ENCODE data around the gene FOXP1.
"Not testable (repeated sequence)": the region's sequence is repeated elsewhere in the genome, so short reads cannot be mapped to it uniquely, and the experiment has no call there.

Gene FOXP1

GRCh38 chr3:71329817-71330216 is 253.7 kb downstream of the FOXP1 start:
- no peak overlapping the region for H3K9ac ChIP-seq (ENCODE audit: low read length)
- no peaks in the 10 kb centered on the region for H3K9me3 ChIP-seq (ENCODE audit: low read length)
- no peaks in the 10 kb centered on the region for H3K36me3 ChIP-seq (ENCODE audit: insufficient read depth, low read length)
- no peaks in the 10 kb centered on the region for H3K27me3 ChIP-seq (ENCODE audit: control insufficient read depth in 1 of 2, insufficient read depth in 2 of 2, low read length in 2 of 2)
- H3K4me1 ChIP-seq (ENCODE audit: insufficient read depth, low read length) = peaks cover 15% of the 10 kb centered on the region
- H3K4me3 ChIP-seq (ENCODE audit: low read depth in 1 of 2, low read length in 2 of 2) = no peak overlapping the region
- no peak overlapping the region for H3K27ac ChIP-seq (ENCODE audit: low read depth, low read length)

GRCh38 chr3:71328926-71329325 is 254.6 kb downstream of the FOXP1 start:
- Histone ChIP-seq H3K27ac (ENCODE audit: low read depth, low read length) (no peak overlapping the region), H3K4me3 (ENCODE audit: low read depth in 1 of 2, low read length in 2 of 2) (no peak overlapping the region), H3K9me3 (ENCODE audit: low read length) (no peaks in the 10 kb centered on the region), H3K4me1 (ENCODE audit: insufficient read depth, low read length) (peaks cover 15% of the 10 kb centered on the region), H3K27me3 (ENCODE audit: control insufficient read depth in 1 of 2, insufficient read depth in 2 of 2, low read length in 2 of 2) (no peaks in the 10 kb centered on the region), H3K9ac (ENCODE audit: low read length) (no peak overlapping the region), H3K36me3 (ENCODE audit: insufficient read depth, low read length) (no peaks in the 10 kb centered on the region)

- Histone ChIP-seq H3K9me3 (ENCODE audit: low read length) (no peaks in the 10 kb centered on the region), H3K36me3 (ENCODE audit: insufficient read depth, low read length) (no peaks in the 10 kb centered on the region), H3K27me3 (ENCODE audit: control insufficient read depth in 1 of 2, insufficient read depth in 2 of 2, low read length in 2 of 2) (no peaks in the 10 kb centered on the region), H3K4me3 (ENCODE audit: low read depth in 1 of 2, low read length in 2 of 2) (no peak overlapping the region), H3K27ac (ENCODE audit: low read depth, low read length) (no peak overlapping the region), H3K9ac (ENCODE audit: low read length) (no peak overlapping the region), H3K4me1 (ENCODE audit: insufficient read depth, low read length) (peaks cover 22% of the 10 kb centered on the region)
Measured at GRCh38 chr3:71327936-71328335, 255.6 kb downstream of the FOXP1 start.

- Histone ChIP-seq H3K9ac (ENCODE audit: low read length) (no peak overlapping the region), H3K36me3 (ENCODE audit: insufficient read depth, low read length) (no peaks in the 10 kb centered on the region), H3K27ac (ENCODE audit: low read depth, low read length) (no peak overlapping the region), H3K4me3 (ENCODE audit: low read depth in 1 of 2, low read length in 2 of 2) (no peak overlapping the region), H3K4me1 (ENCODE audit: insufficient read depth, low read length) (peaks cover 27% of the 10 kb centered on the region), H3K27me3 (ENCODE audit: control insufficient read depth in 1 of 2, insufficient read depth in 2 of 2, low read length in 2 of 2) (no peaks in the 10 kb centered on the region), H3K9me3 (ENCODE audit: low read length) (no peaks in the 10 kb centered on the region)
Measured at GRCh38 chr3:71325715-71326114, 257.8 kb downstream of the FOXP1 start.

- not testable (repeated sequence) for H3K27me3 ChIP-seq (ENCODE audit: control insufficient read depth in 1 of 2, insufficient read depth in 2 of 2, low read length in 2 of 2); H3K9ac ChIP-seq (ENCODE audit: low read length)
- H3K4me1 ChIP-seq (ENCODE audit: insufficient read depth, low read length) = peaks cover 35% of the 10 kb centered on the region
Measured at GRCh38 chr3:71324224-71324623, 259.3 kb downstream of the FOXP1 start.

DNA sequence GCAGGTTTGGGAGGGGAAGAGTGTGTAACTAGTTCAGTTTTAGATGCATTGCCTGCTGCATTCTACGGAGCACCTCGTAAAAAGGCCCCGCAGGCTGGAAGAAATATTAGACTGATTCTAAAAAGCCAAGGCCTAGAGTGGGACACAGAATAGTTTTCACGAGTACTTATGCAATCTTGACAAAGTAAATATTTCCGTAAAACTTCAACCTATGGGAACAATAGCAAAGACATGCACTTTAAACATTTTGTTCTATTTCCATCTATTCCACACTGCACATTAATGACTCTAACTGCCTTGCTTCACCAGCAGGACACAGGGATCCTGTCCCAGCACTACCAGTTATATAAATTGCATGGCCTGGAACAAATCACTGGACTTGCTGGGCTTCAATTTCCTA is 260.0 kb downstream of the FOXP1 start:
- Histone ChIP-seq H3K27me3 (ENCODE audit: control insufficient read depth in 1 of 2, insufficient read depth in 2 of 2, low read length in 2 of 2) (no peaks in the 10 kb centered on the region), H3K4me1 (ENCODE audit: insufficient read depth, low read length) (peaks cover 41% of the 10 kb centered on the region), H3K36me3 (ENCODE audit: insufficient read depth, low read length) (no peaks in the 10 kb centered on the region)

More at GRCh38 chr3:71324224-71324623, 259.3 kb downstream of the FOXP1 start:
- H3K36me3 ChIP-seq (ENCODE audit: insufficient read depth, low read length); H3K9me3 ChIP-seq (ENCODE audit: low read length); H3K4me3 ChIP-seq (ENCODE audit: low read depth in 1 of 2, low read length in 2 of 2); H3K27ac ChIP-seq (ENCODE audit: low read depth, low read length): not testable (repeated sequence)

DNA sequence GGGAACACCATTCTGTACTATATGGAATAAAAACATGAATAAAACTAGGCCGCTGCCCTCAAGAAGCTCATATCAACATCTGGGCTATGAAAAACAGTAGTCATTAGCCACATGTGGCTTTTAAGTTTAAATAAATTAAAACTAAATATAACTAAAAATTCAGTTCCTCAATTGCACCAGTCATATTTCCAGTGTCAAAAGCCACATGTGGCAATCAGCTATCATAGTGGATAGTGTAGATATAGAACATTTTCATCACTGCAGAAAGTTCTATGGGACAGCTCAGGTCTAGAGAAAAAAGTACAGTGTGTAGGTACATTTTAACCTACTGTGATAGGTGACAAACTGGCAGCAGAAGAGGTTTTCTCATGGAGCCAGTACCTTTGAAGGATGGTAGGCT is 261.4 kb downstream of the FOXP1 start:
- no peaks in the 10 kb centered on the region for H3K9me3 ChIP-seq (ENCODE audit: low read length)
- H3K27me3 ChIP-seq (ENCODE audit: control insufficient read depth in 1 of 2, insufficient read depth in 2 of 2, low read length in 2 of 2) = no peaks in the 10 kb centered on the region
- H3K4me3 ChIP-seq (ENCODE audit: low read depth in 1 of 2, low read length in 2 of 2) = no peak overlapping the region
- peaks cover 55% of the 10 kb centered on the region for H3K4me1 ChIP-seq (ENCODE audit: insufficient read depth, low read length)
- H3K9ac ChIP-seq (ENCODE audit: low read length) = no peak overlapping the region
- no peaks in the 10 kb centered on the region for H3K36me3 ChIP-seq (ENCODE audit: insufficient read depth, low read length)
- H3K27ac ChIP-seq (ENCODE audit: low read depth, low read length) = no peak overlapping the region

More for the DNA sequence above, 260.0 kb downstream of the FOXP1 start:
- Histone ChIP-seq H3K9ac (ENCODE audit: low read length) (no peak overlapping the region), H3K4me3 (ENCODE audit: low read depth in 1 of 2, low read length in 2 of 2) (no peak overlapping the region), H3K27ac (ENCODE audit: low read depth, low read length) (peak overlapping the region; percentile 10), H3K9me3 (ENCODE audit: low read length) (no peaks in the 10 kb centered on the region)

DNA sequence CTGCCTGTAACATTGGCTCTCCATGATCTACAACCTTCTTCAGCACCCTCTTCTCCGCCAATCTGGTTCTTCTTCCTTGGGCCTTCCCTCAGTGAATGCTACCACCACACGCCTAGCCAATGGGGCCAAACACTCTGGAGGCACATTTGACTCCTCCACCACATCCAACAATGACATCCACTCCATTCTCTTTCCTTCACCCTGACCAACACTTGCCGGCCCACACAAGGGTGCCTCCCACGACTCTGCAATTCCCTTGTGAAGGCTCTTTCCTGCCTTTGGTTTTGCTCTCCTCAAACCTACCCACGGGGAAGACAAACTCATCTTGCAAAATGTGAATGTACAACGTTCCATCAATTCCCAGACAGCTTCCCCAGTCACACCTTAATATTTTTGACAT is 263.8 kb downstream of the FOXP1 start:
- no peaks in the 10 kb centered on the region for H3K36me3 ChIP-seq (ENCODE audit: insufficient read depth, low read length)
- no peak overlapping the region for H3K9ac ChIP-seq (ENCODE audit: low read length)
- no peaks in the 10 kb centered on the region for H3K27me3 ChIP-seq (ENCODE audit: control insufficient read depth in 1 of 2, insufficient read depth in 2 of 2, low read length in 2 of 2)
- H3K4me3 ChIP-seq (ENCODE audit: low read depth in 1 of 2, low read length in 2 of 2) = no peak overlapping the region
- no peaks in the 10 kb centered on the region for H3K9me3 ChIP-seq (ENCODE audit: low read length)
- peak overlapping the region; percentile 54 for H3K27ac ChIP-seq (ENCODE audit: low read depth, low read length)
- peaks cover 48% of the 10 kb centered on the region for H3K4me1 ChIP-seq (ENCODE audit: insufficient read depth, low read length)

GRCh38 chr3:71318458-71318827 is 265.1 kb downstream of the FOXP1 start:
- H3K27ac ChIP-seq (ENCODE audit: low read depth, low read length) = peak overlapping the region; percentile 41
- peaks cover 46% of the 10 kb centered on the region for H3K4me1 ChIP-seq (ENCODE audit: insufficient read depth, low read length)
- H3K9me3 ChIP-seq (ENCODE audit: low read length) = no peaks in the 10 kb centered on the region
- H3K27me3 ChIP-seq (ENCODE audit: control insufficient read depth in 1 of 2, insufficient read depth in 2 of 2, low read length in 2 of 2) = no peaks in the 10 kb centered on the region
- no peaks in the 10 kb centered on the region for H3K36me3 ChIP-seq (ENCODE audit: insufficient read depth, low read length)
- no peak overlapping the region for H3K4me3 ChIP-seq (ENCODE audit: low read depth in 1 of 2, low read length in 2 of 2)
- no peak overlapping the region for H3K9ac ChIP-seq (ENCODE audit: low read length)

- no peaks in the 10 kb centered on the region for H3K27me3 ChIP-seq (ENCODE audit: control insufficient read depth in 1 of 2, insufficient read depth in 2 of 2, low read length in 2 of 2)
Measured at GRCh38 chr3:71317749-71318457, 265.6 kb downstream of the FOXP1 start.

DNA sequence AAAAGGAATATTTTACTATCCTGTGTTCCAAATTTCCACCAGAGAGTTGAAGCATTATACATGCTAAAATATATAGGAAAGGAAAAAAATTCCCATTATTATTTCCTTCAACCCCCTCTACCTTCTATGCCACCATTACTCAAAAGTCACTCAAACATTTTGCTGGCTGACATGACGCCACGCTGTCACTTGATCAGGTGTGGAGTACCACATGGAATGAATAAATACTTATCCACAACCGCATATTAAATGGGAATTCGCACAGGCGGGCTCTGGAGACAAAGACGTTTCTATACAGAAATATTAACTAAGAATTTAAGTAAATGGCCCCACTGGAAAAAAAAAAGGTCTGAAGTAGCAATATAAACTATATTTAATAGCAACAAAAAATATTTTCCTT is 266.4 kb downstream of the FOXP1 start:
- H3K9ac ChIP-seq (ENCODE audit: low read length) = no peak overlapping the region
- peaks cover 41% of the 10 kb centered on the region for H3K4me1 ChIP-seq (ENCODE audit: insufficient read depth, low read length)
- H3K36me3 ChIP-seq (ENCODE audit: insufficient read depth, low read length) = no peaks in the 10 kb centered on the region
- no peaks in the 10 kb centered on the region for H3K27me3 ChIP-seq (ENCODE audit: control insufficient read depth in 1 of 2, insufficient read depth in 2 of 2, low read length in 2 of 2)
- H3K27ac ChIP-seq (ENCODE audit: low read depth, low read length) = peak overlapping the region; percentile 36
- H3K4me3 ChIP-seq (ENCODE audit: low read depth in 1 of 2, low read length in 2 of 2) = no peak overlapping the region
- H3K9me3 ChIP-seq (ENCODE audit: low read length) = no peaks in the 10 kb centered on the region

More at GRCh38 chr3:71317749-71318457, 265.6 kb downstream of the FOXP1 start:
- Histone ChIP-seq H3K4me1 (ENCODE audit: insufficient read depth, low read length) (peaks cover 41% of the 10 kb centered on the region), H3K27ac (ENCODE audit: low read depth, low read length) (peak overlapping the region; percentile 41), H3K9me3 (ENCODE audit: low read length) (no peaks in the 10 kb centered on the region), H3K4me3 (ENCODE audit: low read depth in 1 of 2, low read length in 2 of 2) (no peak overlapping the region), H3K36me3 (ENCODE audit: insufficient read depth, low read length) (no peaks in the 10 kb centered on the region), H3K9ac (ENCODE audit: low read length) (no peak overlapping the region)

DNA sequence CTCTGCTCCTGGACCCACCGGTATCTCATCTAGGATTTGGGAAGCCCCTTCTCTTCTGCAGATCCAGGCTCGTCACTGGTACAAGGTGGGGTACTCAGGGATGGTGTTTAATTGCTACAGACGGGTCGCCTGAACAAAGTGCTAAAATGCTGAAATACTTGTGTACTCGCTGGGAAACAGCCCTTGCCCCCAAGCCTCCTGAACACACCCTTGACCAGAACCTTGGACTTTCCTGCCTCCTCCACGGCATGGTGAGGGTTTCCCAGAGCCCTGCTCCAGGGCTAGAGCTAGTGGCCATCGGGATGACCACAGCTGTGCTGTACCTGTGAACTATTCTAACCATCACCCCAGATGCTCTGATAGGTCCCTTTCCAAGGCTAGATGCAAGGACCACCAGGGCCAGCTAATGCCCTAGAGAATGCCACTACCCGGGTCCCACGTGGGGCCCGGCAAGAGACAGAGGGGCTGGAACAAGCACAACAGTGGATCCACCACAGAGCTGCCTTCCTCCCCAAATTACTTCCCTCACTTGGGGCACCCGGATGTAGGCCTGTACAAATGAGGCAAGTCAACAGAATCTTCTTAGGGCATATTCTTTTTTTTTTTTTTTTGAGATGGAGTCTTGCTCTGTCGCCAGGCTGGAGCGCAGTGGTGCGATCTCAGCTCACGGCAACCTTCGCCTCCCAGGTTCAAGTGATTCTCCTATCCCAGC is 267.3 kb downstream of the FOXP1 start:
- Histone ChIP-seq H3K27ac (ENCODE audit: low read depth, low read length) (peak overlapping the region; percentile 30), H3K36me3 (ENCODE audit: insufficient read depth, low read length) (no peaks in the 10 kb centered on the region), H3K4me1 (ENCODE audit: insufficient read depth, low read length) (peaks cover 50% of the 10 kb centered on the region)

More for the DNA sequence above, 267.3 kb downstream of the FOXP1 start:
- no peak overlapping the region for H3K9ac ChIP-seq (ENCODE audit: low read length)
- no peaks in the 10 kb centered on the region for H3K27me3 ChIP-seq (ENCODE audit: control insufficient read depth in 1 of 2, insufficient read depth in 2 of 2, low read length in 2 of 2)
- no peak overlapping the region for H3K4me3 ChIP-seq (ENCODE audit: low read depth in 1 of 2, low read length in 2 of 2)
- H3K9me3 ChIP-seq (ENCODE audit: low read length) = no peaks in the 10 kb centered on the region
